HG02973 (cell line): ENCODE measurements around the gene NSUN5.
"Not testable (repeated sequence)": the region's sequence is repeated elsewhere in the genome, so short reads cannot be mapped to it uniquely, and the experiment has no call there.

Experiments
- ATAC-seq: cut with Tn5 transposase; IDR thresholded peaks from one replicate; pipeline ENCODE4 v1.9.1; 2021; ENCODE audit warnings: moderate library complexity; ENCODE audit not compliant: unreplicated experiment

NSUN5 gene

DNA sequence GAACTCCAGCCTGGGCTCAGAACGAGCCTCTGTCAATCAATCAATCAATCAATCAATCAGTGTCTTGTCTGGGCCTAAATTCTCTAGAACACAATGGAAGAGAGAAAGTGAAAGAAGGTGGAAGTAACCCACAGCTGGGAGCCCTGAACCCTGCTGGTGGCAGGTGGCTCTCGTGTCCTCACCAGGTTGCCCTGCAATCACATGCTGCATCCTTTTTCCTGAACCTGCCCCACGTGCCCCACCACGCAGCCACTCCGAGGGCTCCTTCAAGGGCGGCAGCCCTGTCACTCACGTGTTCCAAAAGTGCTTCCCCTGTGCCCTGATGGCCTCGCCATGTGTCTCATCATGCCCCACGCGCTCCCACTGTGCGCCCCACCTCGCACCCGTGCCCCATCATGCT is 18.8 kb upstream of the NSUN5 start:
- ATAC-seq: not testable (repeated sequence)

DNA sequence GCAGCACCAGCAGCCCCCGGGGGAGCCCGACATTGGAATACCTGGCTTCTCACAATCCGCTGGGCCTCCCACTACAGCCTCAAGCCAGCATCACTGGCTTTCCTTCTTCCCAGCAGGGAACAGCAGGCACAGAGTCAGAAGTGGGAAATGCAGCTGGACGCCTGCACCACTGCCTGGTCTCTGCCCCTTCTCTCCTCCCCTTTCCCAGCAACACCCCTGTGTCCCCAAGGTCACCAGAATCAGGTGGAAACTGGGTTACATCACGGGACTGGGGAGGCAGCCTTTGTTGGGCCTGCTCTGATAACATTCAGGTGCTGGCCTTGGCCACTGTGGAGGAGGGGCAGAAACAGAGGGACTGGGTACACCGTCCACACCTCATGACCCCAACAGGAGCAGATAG is 16.8 kb upstream of the NSUN5 start:
- ATAC-seq: not testable (repeated sequence)

DNA sequence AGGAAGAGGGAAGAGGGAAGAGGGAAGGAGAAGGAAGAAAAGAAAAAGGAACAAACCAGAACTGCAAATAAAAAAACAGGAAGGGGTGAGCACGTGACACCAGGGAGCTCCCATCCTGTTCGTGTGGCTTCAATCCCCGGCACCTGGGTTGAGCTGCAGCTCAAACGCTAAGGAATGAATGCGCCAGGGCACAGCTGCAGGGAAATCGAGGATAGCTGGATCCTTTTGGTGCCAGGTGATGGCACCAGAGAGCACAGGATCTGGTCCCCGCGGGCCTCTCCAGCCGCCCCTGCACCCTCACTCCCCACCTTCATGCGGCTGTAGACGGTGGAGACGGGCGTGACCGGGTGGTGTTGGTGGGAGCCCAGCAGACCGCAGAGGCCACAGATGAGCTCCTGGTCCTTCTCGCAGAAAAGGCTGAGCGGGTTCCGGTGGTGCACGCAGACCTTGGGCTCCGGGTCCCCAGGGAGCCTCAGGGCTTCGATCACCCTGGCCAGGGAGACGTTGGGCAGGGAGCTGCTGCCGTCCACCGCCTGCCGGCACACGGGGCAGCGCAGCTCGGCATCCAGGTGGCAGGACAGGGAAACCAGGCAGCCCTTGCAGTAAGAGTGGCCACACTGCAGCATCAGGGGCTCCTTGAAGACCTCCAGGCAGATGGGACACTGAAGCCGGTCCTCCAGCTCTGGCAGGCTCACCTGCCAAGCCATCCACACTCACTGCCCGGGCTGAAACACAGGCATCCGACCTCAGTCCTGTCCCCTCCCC is 15.6 kb upstream of the NSUN5 start:
- ATAC-seq: not testable (repeated sequence)

DNA sequence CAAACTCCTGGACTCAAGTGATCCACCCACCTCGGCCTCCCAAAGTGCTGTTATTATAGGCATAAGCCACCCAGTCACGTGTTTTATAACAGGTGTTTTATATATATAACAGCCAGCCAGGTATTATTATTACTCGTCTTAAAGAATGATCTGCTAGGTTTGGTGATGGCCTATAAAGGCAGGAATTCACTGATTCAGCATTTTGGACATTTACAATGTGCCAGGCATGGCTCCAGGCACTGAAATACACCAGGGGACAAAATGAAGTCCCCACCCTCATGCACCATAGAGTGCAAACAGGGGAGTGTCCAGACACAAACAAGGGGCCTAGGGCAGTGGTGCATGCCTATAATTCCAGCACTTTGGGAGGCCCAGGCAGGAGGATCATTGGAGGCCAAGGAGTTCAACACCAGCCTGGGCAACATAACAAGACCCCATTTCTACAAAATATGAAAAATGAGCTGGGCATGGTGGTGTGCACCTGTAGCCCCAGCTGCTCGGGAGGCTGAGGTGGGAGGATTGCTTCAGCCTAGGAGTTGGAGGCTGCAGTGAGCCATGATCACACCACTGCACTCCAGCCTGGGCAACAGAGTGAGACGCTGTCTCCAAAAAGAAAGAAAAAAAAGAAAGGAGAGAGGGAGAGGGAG is 14.9 kb upstream of the NSUN5 start:
- ATAC-seq: not testable (repeated sequence)

DNA sequence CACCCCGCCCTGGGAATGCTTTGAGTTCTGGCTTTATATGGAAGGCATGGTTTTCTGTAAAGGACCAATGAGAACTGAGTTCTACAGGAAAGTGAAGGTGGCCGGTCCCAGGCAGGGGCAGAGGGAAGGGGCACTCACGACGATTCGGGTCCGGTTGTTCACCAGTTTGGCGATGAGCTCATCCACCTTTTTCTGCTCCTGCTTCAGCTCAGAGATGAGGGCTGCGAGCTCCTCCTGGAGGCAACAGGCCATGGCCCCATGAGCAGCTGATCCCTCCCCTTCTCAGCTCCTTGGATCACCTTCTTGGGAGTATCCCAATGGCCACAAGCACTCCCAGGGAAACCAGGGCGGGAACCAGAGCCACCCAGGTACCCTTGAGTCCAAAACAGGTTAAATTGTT is 11.4 kb upstream of the NSUN5 start:
- ATAC-seq: not testable (repeated sequence)

- ATAC-seq: not testable (repeated sequence)
Measured at GRCh38 chr7:73319541-73319940, 10.9 kb upstream of the NSUN5 start.

GRCh38 chr7:73318656-73319204 is 10.1 kb upstream of the NSUN5 start:
- ATAC-seq: not testable (repeated sequence)

- no peak for ATAC-seq
Measured at GRCh38 chr7:73316521-73316920, 7.9 kb upstream of the NSUN5 start.

DNA sequence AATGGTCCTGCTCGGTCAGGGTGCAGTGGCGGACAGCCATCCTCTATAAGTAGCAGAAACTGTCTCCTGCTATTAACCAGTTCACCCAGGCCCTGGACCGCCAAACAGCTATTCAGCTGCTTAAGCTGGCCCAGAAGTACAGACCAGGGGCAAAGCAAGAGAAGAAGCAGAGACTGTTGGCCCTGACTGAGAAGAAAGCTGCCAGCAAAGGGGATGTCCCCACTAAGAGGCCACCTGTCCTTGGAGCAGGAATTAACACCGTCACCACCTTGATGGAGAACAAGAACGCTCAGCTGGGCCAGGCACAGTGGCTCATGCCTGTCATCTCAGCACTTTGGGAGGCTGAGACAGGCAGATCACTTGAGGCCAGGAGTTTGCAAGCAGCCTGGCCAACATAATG is 5.6 kb upstream of the NSUN5 start:
- ATAC-seq: no peak

DNA sequence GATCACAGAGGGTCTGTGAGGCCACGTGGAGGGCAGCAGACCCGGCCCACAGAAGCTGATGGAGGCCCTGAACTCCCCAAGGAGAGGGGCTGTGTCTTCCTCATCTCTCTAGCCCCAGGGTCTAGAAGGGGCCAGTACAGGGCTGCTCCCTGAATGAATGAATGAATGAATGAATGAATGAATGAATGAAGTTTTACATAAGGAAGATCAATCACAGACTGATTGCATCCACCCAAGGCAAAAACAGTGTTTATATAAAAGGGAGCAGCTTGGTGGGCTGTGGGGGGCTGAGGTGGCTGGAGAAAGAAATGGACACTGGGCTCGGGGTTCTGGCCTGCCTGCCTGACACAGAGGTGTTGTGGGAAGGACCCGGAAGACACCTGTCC is 4.9 kb upstream of the NSUN5 start:
- ATAC-seq: no peak

DNA sequence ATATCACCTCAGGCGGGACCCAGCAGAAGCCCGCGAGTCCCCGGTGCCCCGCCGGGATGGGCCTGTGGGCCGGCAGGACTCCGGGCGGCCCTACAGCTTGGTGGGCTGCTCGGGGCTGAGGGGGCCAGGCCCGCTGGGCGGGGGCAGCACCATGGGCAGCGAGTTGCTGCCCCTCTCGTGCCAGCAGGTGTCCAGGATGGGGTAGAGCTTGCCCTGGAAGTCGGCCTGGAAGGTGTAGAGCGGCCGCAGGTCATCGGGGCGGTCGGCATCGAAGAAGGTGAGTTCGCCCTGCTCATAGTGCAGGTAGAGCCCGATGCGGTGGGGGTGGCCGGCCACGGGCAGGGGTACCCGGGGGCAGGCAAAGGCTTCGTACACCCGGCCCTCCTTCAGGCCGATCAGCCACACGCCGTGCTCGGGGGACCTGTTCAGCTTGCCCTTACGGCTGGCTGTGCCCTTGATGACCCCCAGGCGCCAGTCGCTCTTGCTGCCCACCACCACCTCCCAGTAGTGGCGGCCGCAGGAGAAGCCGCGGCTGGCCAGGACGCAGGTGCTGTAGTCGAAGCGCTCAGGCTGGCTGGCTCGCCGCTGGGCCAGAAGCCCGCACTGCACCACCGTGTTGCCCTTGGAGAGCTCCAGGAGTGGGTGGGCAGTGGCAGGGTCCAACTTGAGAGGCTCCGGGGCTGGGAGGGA is 4.3 kb upstream of the NSUN5 start:
- no peak for ATAC-seq

- not testable (repeated sequence) for ATAC-seq
Measured at GRCh38 chr7:73311421-73311820, 2.8 kb upstream of the NSUN5 start.

GRCh38 chr7:73308074-73308664 is 457 bp downstream of the NSUN5 start:
- ATAC-seq: peak; percentile 36

GRCh38 chr7:73307436-73307835 is 1.2 kb downstream of the NSUN5 start:
- no peak for ATAC-seq

- not testable (repeated sequence) for ATAC-seq
Measured at GRCh38 chr7:73304612-73305387, 3.8 kb downstream of the NSUN5 start.

DNA sequence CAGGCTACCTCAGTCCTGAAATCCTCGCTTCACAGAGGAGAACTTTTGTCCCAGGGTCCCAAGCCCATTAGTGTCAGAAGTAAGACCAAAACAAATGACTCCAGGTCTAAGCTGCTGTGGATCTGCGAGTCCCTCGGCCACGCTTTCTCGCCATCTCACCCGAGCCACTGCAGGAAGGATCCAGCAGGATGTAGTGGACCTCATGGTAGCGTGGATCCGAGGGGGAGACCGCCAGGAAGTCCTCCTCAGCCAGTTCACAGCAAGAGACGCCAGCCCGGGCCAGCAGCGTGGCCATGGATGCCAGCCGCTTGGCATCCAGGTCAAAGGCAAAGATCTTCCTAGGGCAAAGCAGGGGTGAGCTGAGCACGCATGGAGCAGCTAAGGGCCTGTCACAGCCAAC is 4.6 kb downstream of the NSUN5 start:
- ATAC-seq: no peak

DNA sequence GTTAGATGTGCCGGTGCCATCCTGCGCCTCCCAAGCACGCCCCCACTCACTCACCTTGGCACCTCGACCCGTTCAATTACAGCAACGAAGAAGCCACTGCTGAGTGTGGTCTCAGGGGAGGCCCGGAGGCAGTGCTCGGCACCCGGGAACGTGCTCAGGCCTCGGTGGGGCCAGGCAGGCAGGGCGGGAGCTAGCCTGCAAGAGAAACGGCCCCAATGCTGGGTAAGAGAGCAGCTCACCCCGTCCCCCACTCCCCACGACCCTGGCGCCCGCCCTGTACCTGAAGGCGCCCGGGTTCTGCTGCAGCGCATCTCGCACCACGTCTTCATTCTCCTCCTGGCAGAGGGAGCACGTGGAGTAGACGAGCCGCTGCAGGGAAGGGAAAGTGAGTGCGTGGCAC is 5.1 kb downstream of the NSUN5 start:
- no peak for ATAC-seq

DNA sequence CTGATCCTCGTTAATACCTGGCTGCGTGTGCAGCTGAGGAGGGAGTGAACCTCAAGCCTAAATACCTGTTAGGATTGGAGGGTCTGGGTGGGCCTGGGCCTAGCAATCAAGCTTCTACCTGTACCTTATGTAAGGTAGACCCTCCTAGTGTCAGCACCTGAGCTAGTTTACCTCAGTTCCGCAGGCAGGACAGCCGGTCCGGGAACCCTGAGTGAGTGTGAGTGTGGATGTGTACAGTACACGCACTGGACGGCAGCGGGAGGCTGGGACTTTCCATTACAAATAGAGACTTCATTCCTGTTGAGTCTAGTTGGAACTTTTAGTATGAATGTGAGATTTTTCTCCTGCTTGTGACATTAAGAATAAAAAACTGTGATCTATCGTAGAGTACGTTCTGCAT is 5.8 kb downstream of the NSUN5 start:
- not testable (repeated sequence) for ATAC-seq

- ATAC-seq: not testable (repeated sequence)
Measured at GRCh38 chr7:73301108-73301507, 7.5 kb downstream of the NSUN5 start.

DNA sequence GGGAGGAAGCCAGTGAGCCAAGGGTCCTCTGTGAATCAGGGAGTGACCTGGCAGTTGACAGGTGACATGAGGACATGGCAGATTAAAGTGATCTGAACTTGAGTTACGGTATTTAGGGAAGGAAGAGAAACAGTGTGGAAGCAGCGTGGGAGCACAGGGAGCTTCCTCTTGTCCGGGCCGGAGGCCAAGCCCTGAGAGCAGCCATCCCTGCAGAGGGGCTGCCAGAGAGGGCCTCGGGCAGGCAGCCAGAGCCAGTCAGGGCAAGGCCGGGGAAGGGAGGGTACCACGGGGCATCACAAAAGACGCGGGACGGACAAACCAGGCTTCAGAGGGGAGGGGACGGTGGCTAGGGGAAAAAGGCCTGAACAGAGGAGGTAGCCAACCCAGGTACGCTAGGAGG is 8.8 kb downstream of the NSUN5 start:
- ATAC-seq: not testable (repeated sequence)
